Fibroblast of pulmonary artery (primary cell): Measurements from ENCODE around the gene DCBLD1.

ENCODE experiments used
- DNase-seq: peaks from one replicate; pipeline ENCODE4 v3.0.0-alpha.2; 2010; ENCODE audit warnings: low read depth
- H3K4me3 ChIP-seq: replicated peaks from 2 replicates; pipeline ENCODE4 v1.5.1; 2011; ENCODE audit warnings: low read depth, mild to moderate bottlenecking, control low read depth, low read length, moderate library complexity
- CTCF ChIP-seq: IDR thresholded peaks from 2 replicates; pipeline ENCODE4 v1.5.1; 2011; ENCODE audit warnings: mild to moderate bottlenecking, control low read depth, low read length, inconsistent platforms; ENCODE audit errors: missing control alignments

DCBLD1 gene

GRCh38 chr6:117472667-117473066, 9.8 kb upstream of the DCBLD1 start:
- no peak for DNase-seq
- H3K4me3 ChIP-seq, result no peak overlapping the region
- no peak for TF ChIP-seq CTCF

- H3K4me3 ChIP-seq, result no peak overlapping the region
- no peak for TF ChIP-seq CTCF
- no peak for DNase-seq
Measured at GRCh38 chr6:117473401-117473800, 9.1 kb upstream of the DCBLD1 start.

- peak; percentile 26 for TF ChIP-seq CTCF
- DNase-seq, result peak; percentile 45
- no peak overlapping the region for H3K4me3 ChIP-seq
Measured at GRCh38 chr6:117477988-117478852, 4.3 kb upstream of the DCBLD1 start.

GRCh38 chr6:117478853-117479231, 3.6 kb upstream of the DCBLD1 start:
- no peak for TF ChIP-seq CTCF
- no peak for DNase-seq
- H3K4me3 ChIP-seq, result no peak overlapping the region

- no peak for DNase-seq
- TF ChIP-seq CTCF, result no peak
- H3K4me3 ChIP-seq, result no peak overlapping the region
Measured at GRCh38 chr6:117480651-117481050, 1.8 kb upstream of the DCBLD1 start.

GRCh38 chr6:117481278-117481925, 1.1 kb upstream of the DCBLD1 start:
- DNase-seq, result no peak
- no peak for TF ChIP-seq CTCF
- H3K4me3 ChIP-seq, result no peak overlapping the region
